SK-N-SH treated with all-trans-retinoic acid at 6 μM for 48 hours (cell line): ENCODE data around the gene ADAMTSL1.

Source experiments
- ATAC-seq: fragments of 200-7000 bp; cut with Tn5 transposase; 3 replicates; pipeline ENCODE4 v1.9.1; 2020; ENCODE audit warnings: mild to moderate bottlenecking, moderate library complexity
- BACH2 ChIP-seq: fragments of 250-450 bp; sonication (Bioruptor Pico); IDR thresholded peaks from 2 replicates; pipeline ENCODE4 v1.9.0; 2021; ENCODE audit warnings: mild to moderate bottlenecking, borderline replicate concordance
- CREB5 ChIP-seq: fragments of 250-450 bp; sonication (Bioruptor Pico); IDR thresholded peaks from 2 replicates; pipeline ENCODE4 v1.5.1; 2020; ENCODE audit warnings: low read depth, mild to moderate bottlenecking, moderate library complexity
- CSDC2 ChIP-seq: fragments of 250-450 bp; sonication (Bioruptor Pico); IDR thresholded peaks from 2 replicates; pipeline ENCODE4 v1.5.0; 2020; ENCODE audit warnings: mild to moderate bottlenecking, moderate library complexity
- CSRNP3 ChIP-seq: fragments of 250-450 bp; sonication (Bioruptor Pico); IDR thresholded peaks from 2 replicates; pipeline ENCODE4 v1.5.1; 2021; ENCODE audit warnings: mild to moderate bottlenecking, moderate library complexity
- GLIS3 ChIP-seq: fragments of 250-450 bp; sonication (Bioruptor Pico); IDR thresholded peaks from 2 replicates; pipeline ENCODE4 v1.5.0; 2020; ENCODE audit warnings: mild to moderate bottlenecking, moderate library complexity
- ISL1 ChIP-seq: fragments of 250-450 bp; sonication (Bioruptor Pico); IDR thresholded peaks from 2 replicates; pipeline ENCODE4 v2.1.2; 2022; ENCODE audit warnings: mild to moderate bottlenecking, moderate library complexity
- OSR1 ChIP-seq: fragments of 250-450 bp; sonication (Bioruptor Pico); IDR thresholded peaks from 2 replicates; pipeline ENCODE4 v1.8.0; 2022; ENCODE audit warnings: moderate library complexity, mild to moderate bottlenecking, inconsistent platforms
- PATZ1 ChIP-seq: fragments of 250-450 bp; sonication (Bioruptor Pico); IDR thresholded peaks from 2 replicates; pipeline ENCODE4 v1.8.0; 2020; ENCODE audit warnings: mild to moderate bottlenecking, moderate library complexity, borderline replicate concordance
- POU6F1 ChIP-seq: fragments of 250-450 bp; sonication (Bioruptor Pico); IDR thresholded peaks from 2 replicates; pipeline ENCODE4 v1.8.0; 2021; ENCODE audit warnings: low read depth, mild to moderate bottlenecking, moderate library complexity, borderline replicate concordance
- RARB ChIP-seq: fragments of 250-450 bp; sonication (Bioruptor Pico); IDR thresholded peaks from 2 replicates; pipeline ENCODE4 v1.8.0; 2021; ENCODE audit warnings: mild to moderate bottlenecking, moderate library complexity
- SNAI2 ChIP-seq: fragments of 250-450 bp; sonication (Bioruptor Pico); IDR thresholded peaks from 2 replicates; pipeline ENCODE4 v1.5.0; 2020; ENCODE audit warnings: mild to moderate bottlenecking, moderate library complexity
- TCF4 ChIP-seq: fragments of 250-450 bp; sonication (Bioruptor Pico); IDR thresholded peaks from 2 replicates; pipeline ENCODE4 v1.8.0; 2021; ENCODE audit warnings: mild to moderate bottlenecking, moderate library complexity, borderline replicate concordance
- TOX ChIP-seq: fragments of 250-450 bp; sonication (Bioruptor Pico); IDR thresholded peaks from 2 replicates; pipeline ENCODE4 v1.8.0; 2021; ENCODE audit warnings: mild to moderate bottlenecking, moderate library complexity, borderline replicate concordance
- TSHZ2 ChIP-seq: fragments of 250-450 bp; sonication (Bioruptor Pico); IDR thresholded peaks from 2 replicates; pipeline ENCODE4 v1.5.0; 2020; ENCODE audit warnings: mild to moderate bottlenecking, moderate library complexity
- ZFP3 ChIP-seq: fragments of 250-450 bp; sonication (Bioruptor Pico); IDR thresholded peaks from 2 replicates; pipeline ENCODE4 v1.5.0; 2020; ENCODE audit warnings: mild to moderate bottlenecking, moderate library complexity
- ZFP30 ChIP-seq: fragments of 450-650 bp; formaldehyde crosslinking; IDR thresholded peaks from 2 replicates; pipeline ENCODE4 v1.5.0; 2022; ENCODE audit warnings: mild to moderate bottlenecking, moderate library complexity
- ZNF565 ChIP-seq: fragments of 450-650 bp; formaldehyde crosslinking; conservative IDR thresholded peaks from 2 replicates; pipeline ENCODE4 v1.5.0; 2020; ENCODE audit warnings: low read depth, mild to moderate bottlenecking, moderate library complexity
- ZNF70 ChIP-seq: fragments of 450-650 bp; formaldehyde crosslinking; IDR thresholded peaks from 2 replicates; pipeline ENCODE4 v1.5.0; 2020; ENCODE audit warnings: mild to moderate bottlenecking, moderate library complexity
- ZNF8 ChIP-seq: fragments of 450-650 bp; formaldehyde crosslinking; IDR thresholded peaks from 2 replicates; pipeline ENCODE4 v1.5.0; 2020; ENCODE audit warnings: mild to moderate bottlenecking, moderate library complexity

Gene ADAMTSL1

GRCh38 chr9:18721995-18722310 lies 248.0 kb downstream of the ADAMTSL1 start:
- no peak for ATAC-seq

GRCh38 chr9:18722882-18723281 lies 248.9 kb downstream of the ADAMTSL1 start:
- TF ChIP-seq PATZ1, result no peak
- ATAC-seq, result no peak

More at GRCh38 chr9:18721995-18722310, 248.0 kb downstream of the ADAMTSL1 start:
- TF ChIP-seq ZFP3 (CRISPR knock-in tag), result no peak
- TF ChIP-seq ZNF8 (CRISPR knock-in tag), result no peak
- no peak for TF ChIP-seq RARB (CRISPR knock-in tag)
- TF ChIP-seq SNAI2 (CRISPR knock-in tag), result no peak
- no peak for TF ChIP-seq CREB5 (CRISPR knock-in tag)
- TF ChIP-seq PATZ1, result no peak
- TF ChIP-seq TOX (CRISPR knock-in tag), result no peak
- TF ChIP-seq CSRNP3, result no peak
- no peak for TF ChIP-seq POU6F1 (CRISPR knock-in tag)
- TF ChIP-seq TCF4, result no peak
- TF ChIP-seq, all 23 proteins: peak for 0

GRCh38 chr9:18723366-18723765 lies 249.4 kb downstream of the ADAMTSL1 start:
- ATAC-seq, result no peak
- TF ChIP-seq TCF4, result no peak
- TF ChIP-seq CSRNP3, result no peak
- TF ChIP-seq OSR1 (CRISPR knock-in tag), result no peak
- no peak for TF ChIP-seq ZNF70 (CRISPR knock-in tag)

- ATAC-seq, result peak; percentile 75
- no peak for TF ChIP-seq CSDC2
- TF ChIP-seq ZNF565, result no peak
- TF ChIP-seq ZNF70 (CRISPR knock-in tag), result no peak
- no peak for TF ChIP-seq OSR1 (CRISPR knock-in tag)
- TF ChIP-seq ISL1, result no peak
- no peak for TF ChIP-seq TCF4
- TF ChIP-seq GLIS3 (CRISPR knock-in tag), result no peak
- no peak for TF ChIP-seq CSRNP3
- no peak for TF ChIP-seq ZFP30 (CRISPR knock-in tag)
- TF ChIP-seq SNAI2 (CRISPR knock-in tag), result no peak
- no peak for TF ChIP-seq BACH2
- TF ChIP-seq TSHZ2 (CRISPR knock-in tag), result no peak
- no peak for TF ChIP-seq POU6F1 (CRISPR knock-in tag)
- TF ChIP-seq TOX (CRISPR knock-in tag), result no peak
Measured at GRCh38 chr9:18726546-18726945, 252.6 kb downstream of the ADAMTSL1 start.
